Prostate gland (tissue), 2 donors: ENCODE results near the gene TM9SF2.

Source experiments
- POLR2A ChIP-seq: fragments of 450-650 bp; IDR thresholded peaks from one replicate; pipeline ENCODE4 v1.6.1; 2016; ENCODE audit warnings: antibody characterized with exemption, mild to moderate bottlenecking
- POLR2AphosphoS5 ChIP-seq: sonication (generic); formaldehyde crosslinking; IDR thresholded peaks from one replicate; pipeline ENCODE4 v1.6.1; 2017; ENCODE audit warnings: antibody characterized with exemption
- TF ChIP-seq, protein P1 (sequence below), 4 experiments: fragments of 200-600 bp in 2 of 4; fragments of 450-650 bp in 2 of 4; sonication (generic) in 2 of 4; IDR thresholded peaks; 1 replicate in 3 of 4; 2 replicates in 1 of 4; pipeline ENCODE4 v1.5.1; 2016 to 2019; ENCODE audit warnings: antibody characterized with exemption in 4 of 4, mild to moderate bottlenecking in 2 of 4, moderate library complexity in 2 of 4

DNA sequence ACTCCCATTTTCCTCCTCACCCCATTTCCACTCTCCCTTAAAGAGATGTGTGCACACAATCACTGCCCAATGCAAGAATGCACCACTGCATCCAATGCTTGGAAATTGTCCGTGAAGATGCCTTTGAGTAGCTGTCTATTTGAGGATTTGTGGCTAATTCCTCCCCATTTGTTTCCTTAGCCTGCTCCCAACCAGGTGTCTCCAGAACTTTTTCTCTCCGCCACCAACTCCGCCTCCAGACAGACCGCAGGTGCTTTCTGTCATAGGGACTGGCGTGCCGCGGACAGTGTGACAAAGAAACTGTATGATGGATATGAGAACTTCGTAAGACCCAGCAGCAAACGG lies 461 bp upstream of the TM9SF2 start:
- TF ChIP-seq, protein P1, sequence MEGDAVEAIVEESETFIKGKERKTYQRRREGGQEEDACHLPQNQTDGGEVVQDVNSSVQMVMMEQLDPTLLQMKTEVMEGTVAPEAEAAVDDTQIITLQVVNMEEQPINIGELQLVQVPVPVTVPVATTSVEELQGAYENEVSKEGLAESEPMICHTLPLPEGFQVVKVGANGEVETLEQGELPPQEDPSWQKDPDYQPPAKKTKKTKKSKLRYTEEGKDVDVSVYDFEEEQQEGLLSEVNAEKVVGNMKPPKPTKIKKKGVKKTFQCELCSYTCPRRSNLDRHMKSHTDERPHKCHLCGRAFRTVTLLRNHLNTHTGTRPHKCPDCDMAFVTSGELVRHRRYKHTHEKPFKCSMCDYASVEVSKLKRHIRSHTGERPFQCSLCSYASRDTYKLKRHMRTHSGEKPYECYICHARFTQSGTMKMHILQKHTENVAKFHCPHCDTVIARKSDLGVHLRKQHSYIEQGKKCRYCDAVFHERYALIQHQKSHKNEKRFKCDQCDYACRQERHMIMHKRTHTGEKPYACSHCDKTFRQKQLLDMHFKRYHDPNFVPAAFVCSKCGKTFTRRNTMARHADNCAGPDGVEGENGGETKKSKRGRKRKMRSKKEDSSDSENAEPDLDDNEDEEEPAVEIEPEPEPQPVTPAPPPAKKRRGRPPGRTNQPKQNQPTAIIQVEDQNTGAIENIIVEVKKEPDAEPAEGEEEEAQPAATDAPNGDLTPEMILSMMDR (IDR thresholded peaks at IDR 0.05): no peak
- TF ChIP-seq POLR2A: no peak
- TF ChIP-seq POLR2AphosphoS5: no peak
